PC-3 (cell line): ENCODE measurements around the gene ZNF425.
"Not testable (repeated sequence)": the region's sequence is repeated elsewhere in the genome, so short reads cannot be mapped to it uniquely, and the experiment has no call there.

Experiments
- CTCF ChIP-seq: fragments of 300-600 bp; sonication (generic); conservative IDR thresholded peaks from 2 replicates; pipeline ENCODE4 v1.5.1; 2017; ENCODE audit warnings: antibody characterized with exemption, low read depth, mild to moderate bottlenecking, low read length
- EZH2phosphoT487 ChIP-seq: fragments of 300-600 bp; sonication (generic); IDR thresholded peaks from 2 replicates; pipeline ENCODE4 v1.6.1; 2018; ENCODE audit warnings: mild to moderate bottlenecking, antibody characterized with exemption, low read length, borderline replicate concordance

- not testable (repeated sequence) for TF ChIP-seq CTCF, EZH2phosphoT487
Observed at GRCh38 chr7:149092244-149092643, 33.9 kb downstream of the ZNF425 start.
